HG03460 (cell line): ENCODE measurements around the gene MRPL44.
"Not testable (repeated sequence)": the region's sequence is repeated elsewhere in the genome, so short reads cannot be mapped to it uniquely, and the experiment has no call there.

ENCODE experiments used
- ATAC-seq: cut with Tn5 transposase; IDR thresholded peaks from one replicate; pipeline ENCODE4 v1.9.1; 2021; ENCODE audit not compliant: unreplicated experiment

The MRPL44 gene

DNA sequence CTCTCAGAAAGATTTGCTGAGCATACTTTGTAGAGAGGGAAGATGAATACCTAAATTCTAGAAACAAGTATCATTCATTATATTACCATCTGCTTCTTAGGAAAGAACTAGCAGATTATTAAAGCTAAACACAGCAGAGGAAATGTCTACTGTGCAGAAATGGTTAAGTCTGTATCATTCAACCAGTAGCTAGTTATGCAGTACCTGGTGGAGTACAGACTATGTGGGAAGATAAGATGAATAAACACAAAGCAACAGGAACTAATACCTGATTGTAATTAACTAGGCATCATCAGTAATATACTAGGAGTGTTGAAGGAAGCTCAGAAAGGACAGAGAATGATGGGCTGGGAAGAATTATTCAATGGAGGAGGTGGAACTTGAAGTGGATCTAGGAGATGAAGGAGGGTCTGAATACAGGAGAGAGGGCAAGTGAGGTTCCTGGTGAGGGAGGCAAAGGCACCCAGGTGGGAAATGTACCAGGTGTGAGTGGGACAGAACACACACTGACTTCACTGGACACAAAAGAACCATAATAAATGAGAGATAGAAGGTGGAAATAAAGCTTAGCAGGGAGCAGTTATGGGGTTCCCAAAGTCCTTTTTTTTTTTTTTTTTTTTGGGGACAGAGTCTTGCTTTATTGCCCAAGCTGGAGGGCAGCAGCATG, 21.7 kb upstream of the MRPL44 start:
- no peak for ATAC-seq

DNA sequence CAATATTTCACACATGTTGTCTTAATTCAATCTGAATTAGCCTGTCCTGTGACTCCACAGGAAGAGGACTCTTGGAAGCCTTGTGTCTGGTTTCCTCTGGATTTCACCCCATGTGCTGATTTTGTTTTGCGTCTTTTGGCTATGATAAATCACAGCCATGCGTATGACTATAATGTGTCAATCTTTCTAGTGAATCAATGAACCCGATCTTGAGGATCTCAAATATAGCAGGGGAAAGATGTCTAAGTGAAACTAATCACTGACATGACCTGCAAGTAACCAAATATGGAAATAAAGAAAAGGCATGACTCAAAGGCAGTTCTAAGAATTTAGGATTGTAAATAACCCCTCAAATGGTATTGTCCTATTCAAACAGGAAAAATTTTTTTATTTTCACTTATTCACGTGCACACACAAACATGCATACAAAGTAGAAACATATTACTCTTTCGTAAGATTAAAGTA, 20.4 kb upstream of the MRPL44 start:
- no peak for ATAC-seq

DNA sequence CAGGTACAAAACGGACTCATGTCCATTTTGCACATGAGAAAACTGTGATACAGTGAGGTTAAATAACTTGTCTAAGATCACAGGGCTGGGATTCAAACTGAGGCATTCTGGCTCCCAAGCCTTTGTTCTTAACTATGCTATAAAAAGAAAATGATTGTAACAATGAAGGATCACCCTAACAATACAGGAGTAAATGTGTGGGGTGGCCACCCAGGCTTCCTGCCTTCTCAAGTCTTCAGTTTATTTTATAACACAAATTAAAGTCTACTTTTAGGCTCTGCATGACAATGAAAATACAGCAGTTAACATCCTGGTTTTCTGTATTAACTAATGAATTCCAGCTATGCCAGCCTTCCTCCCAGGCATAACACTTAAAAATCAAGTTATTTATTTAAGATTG, 19.7 kb upstream of the MRPL44 start:
- no peak for ATAC-seq

DNA sequence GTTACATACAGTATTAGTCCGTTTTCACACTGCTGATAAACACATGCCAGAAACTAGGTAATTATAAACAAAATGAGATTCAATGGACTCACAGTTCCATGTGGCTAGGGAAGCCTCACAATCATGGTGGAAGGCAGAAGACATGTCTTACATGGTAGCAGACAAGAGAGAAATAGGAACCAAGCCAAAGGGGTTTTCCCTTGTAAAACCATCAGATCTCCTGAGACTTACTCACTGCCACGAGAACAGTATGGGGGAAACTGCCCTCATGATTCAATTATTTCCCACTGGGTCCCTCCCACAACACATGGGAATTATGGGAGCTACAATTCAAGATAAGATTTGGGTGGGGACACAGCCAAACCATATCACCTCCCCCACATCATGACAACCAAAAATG, 17.8 kb upstream of the MRPL44 start:
- ATAC-seq = not testable (repeated sequence)

DNA sequence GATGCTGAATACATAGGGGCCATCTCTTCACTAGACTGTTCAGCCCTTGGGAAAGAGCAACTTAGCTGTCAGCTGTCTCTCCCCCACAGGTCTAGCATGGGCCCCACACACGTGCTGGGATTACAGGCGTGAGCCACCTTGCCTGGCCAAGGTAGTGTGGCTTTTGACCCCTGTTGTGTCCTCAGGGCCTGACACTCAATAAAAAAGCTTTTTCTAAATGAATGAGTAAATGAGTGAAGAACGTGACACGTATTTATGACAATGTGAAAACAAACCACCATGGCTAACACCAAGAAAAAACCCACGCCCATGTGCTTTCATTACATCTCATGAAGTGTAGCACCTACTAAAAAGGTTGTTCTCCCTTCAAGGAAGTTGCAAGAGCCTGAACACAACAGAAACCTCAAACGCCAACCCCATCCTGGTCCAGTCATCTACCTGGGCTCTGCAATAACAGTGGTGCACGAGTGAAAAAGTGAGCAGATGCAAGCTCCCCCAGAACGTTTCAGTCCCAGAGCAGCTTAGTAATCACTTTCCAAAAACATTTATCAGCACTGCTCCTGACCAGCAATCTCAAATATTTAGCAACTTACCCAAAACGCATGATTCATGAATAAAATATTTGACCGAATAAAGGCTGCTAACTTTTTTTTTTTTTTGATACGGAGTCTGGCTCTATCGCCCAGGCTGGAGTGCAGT, 15.5 kb upstream of the MRPL44 start:
- peak; percentile 43 for ATAC-seq

DNA sequence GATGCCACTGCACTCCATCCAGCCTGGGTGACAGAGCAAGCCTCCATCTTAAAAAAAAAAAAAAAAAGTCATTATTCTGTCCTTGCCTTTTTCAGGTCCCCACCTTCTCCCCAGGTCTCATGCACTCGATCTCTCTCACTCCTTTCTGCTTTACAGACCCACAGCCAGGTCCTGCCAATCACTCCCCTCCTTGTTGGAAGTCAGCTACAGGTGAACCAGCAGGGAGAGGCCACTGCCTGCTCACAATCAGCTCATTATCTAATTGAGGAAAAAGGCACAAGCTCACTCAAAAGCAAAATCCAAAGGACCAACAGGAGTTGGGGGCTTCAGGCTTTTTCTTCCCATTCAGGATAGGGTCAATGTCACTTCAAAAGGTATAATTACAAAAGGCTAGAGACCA, 14.1 kb upstream of the MRPL44 start:
- no peak for ATAC-seq

DNA sequence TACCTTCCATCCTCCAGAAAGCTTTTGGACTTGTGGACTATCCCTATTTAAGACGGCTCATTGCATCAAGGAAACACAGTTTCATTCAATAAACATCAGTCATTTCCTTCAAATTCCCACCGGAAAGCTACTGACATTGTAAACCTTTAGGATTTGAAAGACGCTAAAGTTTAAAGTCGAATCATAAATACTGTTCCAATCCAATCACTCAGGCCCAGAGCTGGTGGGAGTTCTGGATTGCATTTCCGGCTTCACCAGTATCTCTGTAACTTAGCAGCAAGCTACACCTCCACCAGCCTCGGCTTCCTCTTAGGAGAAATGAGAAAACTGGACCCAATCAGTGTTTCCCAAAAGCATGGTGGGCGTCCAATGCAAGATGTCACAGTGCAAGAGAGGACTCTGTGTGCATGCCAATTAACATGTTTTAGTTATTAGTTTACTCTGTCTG, 13.7 kb upstream of the MRPL44 start:
- ATAC-seq = no peak

DNA sequence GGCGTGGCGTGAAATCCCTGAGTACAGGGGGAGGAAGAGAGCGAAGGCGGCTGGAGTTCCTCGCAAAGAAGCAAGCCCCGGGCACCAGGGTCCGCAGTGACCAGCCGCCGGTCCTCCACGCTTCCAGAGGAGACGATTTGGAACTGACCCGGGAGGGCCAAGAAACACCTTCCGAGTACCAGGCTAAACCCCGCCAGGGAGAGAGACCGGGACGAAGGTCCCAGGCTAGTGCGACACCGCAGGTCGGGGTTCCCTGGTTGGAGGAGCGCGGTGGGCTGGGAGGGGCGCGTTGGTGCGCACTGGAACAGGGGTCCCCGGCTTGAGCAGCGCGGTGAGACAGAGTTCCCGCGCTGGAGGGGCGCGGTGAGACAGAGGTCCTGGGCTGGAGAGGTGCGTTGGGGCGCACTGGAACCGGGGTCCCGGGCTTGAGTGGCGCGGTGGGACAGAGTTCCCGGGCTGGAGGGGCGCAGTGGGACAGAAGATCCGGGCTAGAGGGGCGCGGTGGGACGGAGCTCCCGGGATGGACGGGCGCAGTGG, 13.0 kb upstream of the MRPL44 start:
- ATAC-seq = no peak

DNA sequence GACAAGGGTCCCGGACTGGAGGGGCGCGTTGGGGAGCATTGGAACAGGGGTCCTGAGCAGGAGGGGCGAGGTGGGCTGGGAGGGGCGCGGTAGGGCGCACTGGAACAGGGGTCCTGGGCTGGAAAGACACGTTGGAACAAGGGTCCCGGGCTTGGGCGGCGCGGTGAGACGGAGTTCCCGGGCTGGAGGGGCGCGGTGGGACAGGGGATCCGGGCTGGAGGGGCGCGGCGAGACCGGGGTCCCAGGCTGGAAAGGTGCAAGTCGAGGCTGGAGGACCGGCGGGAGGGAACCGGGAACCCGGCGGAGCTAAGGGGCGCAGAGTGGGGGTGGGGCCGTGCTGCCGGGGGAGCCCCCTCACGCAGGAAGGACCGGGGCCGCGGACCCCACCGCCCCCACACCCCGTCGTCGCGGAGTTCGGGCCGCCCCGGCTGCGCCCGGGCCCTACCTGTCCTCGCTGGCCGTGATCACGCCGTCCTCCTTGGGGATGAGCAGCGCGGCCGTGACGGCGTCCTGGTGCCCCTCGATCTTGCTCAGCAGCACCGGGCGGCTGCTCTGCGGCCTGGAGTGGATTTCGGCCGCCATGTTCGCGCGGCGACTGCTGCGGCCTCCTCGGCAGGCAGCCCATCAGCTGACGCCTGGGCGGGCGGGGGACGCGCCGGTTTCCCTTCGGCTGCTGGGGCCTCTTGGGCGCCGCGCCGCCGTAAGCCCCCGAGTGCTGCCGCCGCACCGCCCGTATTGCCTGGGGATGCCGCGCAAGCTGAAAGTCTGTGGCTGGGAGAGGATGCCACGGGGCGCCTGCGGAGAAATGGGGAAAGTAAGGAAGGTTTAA, 12.3 kb upstream of the MRPL44 start, which contains the start of gene WDFY1:
Gene WDFY1 (minus strand): TSS at position 633 of the 829 bp plus-strand sequence. CDS start 51 bp downstream, at position 582.
- ATAC-seq = peak; percentile 78

DNA sequence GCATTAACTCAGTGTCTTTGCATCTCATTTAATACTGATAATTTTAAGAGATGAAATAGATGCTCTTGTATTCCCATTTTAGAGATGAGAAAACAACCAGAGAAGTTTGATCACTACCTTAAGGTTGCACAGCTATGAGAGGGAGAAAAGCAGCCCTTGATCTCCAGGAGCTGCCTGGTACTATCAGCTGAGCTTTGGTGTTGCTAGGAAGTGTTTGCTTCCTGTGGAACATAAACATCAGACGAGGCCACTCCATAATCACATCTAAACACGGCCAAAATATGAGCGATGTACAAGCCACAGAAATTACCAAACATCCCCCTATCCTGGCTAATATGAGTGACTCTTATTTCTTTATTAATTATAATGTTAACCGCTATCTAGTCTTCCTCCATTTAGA, 11.5 kb upstream of the MRPL44 start:
- ATAC-seq = no peak

DNA sequence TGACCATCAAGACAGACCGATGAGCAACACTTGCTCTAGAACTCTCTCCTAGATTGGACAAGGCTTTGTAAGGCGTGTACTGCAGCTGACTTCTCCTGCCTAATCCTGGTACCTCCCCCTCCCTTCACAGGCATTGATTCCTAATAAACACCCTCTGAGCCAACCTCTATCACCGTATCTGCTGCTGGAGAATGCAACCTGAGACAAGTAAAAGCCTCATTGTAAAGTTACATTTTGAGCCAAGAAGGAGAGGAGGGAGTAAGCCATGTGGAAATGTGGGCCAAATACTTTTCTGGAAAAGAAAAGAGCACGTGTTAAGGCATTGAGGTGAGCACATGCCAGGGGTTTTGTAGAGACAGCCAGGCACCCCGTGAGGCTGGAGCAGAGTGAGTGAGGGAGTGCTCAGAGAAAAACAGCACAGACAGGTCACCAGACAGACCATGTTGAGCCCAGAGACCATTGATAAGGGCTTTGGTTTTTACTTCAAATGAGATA, 9.5 kb upstream of the MRPL44 start:
- no peak for ATAC-seq

DNA sequence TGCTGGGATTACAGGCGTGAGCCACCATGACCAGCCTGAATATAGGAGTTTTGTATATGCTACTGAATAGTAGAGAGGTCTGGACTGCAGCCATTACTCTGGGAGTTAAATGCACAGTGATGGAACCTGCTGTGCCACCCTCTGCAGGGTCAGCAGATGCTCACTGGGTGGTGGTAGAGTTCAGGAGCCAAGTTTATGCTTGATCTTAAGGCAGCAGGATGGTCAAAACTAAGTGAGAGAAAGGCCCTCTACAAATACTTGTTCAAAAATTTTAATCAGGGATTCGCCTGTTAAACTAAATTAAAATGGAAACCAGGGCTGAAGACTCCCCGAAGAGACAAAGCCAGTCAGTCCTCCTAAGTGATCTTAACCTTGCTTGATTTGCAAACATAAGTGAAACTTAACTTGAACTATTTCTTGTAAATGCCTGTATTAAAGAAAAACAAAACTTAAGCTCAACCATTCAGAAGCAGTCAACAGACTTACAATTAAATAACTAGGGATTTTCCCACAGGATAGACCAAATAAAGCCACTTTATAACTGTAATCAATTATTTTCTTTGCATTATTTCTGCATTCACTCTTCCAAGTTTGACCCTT, 7.9 kb upstream of the MRPL44 start:
- ATAC-seq = no peak

DNA sequence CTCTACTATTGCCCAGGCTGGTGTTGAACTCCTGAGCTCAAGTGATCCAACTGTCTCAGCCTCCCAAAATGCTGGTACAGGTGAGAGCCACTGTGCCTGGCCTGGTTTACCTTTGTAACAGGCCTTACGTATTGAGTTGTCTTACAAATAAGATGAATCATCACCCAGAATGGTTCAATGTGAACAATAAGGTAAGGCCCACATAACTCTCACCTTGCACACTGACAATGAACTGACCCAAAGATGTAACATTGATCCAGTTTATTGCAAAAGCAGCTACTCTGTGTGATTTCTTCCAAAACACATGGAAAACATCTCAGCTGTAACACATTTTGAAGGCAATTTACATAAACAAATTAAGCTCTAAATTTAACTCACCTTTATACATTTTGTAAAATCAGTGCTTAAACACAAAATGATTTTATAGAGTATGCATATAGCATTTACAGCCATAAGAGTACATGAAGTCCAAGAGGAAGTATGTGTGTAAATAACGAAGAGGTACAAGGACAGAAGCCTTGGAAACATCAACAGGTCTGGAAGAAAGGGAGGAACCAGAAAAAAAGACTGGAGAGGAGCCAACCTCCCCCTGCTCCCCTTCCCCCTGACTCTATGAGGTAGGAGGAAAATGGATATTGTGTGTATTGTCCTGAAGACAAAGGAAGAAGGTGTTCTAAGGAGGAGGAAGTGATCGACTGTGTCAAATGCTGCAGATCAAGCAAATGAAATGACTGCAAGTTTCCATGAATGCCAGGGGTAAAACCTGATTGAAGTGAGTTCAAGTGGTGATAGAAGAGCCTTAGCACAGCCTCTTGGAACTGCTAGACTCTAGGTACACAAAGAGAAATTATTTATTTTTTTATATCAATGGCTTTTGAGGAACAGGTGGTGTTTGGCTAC, 6.6 kb upstream of the MRPL44 start:
- no peak for ATAC-seq

DNA sequence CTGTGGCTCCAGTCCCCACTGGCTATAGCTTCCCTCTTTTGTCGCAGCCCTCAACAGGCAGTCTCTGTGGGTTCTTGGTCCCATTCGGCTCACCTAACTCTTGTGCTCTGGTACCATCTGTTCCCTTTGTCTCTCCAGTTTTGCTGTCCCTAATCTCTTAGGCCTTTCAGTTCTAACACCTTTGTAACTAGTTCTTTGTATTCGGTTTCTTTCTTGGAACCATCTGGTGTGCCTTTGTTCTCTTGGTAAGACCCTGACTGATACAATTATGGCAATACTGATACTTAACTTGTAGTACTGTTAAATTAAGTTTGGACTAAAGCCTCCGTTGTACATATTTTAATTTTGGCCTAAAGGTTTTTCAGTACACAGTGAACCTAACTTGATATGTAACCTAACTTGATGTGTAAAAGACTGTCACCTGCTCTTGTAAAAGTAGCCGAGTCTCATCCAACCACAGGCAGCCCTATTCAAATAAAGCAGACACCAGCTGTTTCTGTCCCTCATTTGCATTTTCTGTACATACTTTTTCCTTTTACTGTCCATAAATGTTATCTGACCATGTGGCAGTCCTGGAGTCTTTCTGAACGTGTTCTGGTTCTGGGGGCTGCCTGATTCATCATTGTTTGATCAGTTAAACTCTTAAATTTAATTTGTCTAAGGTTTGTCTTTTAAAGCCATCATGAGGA, 4.8 kb upstream of the MRPL44 start:
- ATAC-seq = peak; percentile 51

DNA sequence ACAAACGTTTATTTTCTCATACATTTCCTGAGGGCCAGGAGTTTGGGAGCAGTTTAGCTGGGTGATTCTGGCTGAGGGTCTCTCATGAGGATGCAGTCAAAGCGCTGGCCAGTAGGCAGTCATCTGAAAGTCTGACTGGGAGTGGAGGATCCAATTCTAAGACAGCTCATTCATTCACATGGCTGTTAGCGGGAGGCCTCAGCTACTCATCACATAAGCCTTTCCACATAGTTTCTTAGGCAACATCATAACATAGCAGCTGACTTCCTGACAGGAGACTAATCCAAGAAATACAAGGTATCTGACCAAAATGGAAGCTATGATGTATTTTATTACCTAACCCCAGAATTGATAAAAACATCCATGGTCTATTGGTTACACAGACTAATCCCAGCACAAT, 2.9 kb upstream of the MRPL44 start:
- no peak for ATAC-seq

DNA sequence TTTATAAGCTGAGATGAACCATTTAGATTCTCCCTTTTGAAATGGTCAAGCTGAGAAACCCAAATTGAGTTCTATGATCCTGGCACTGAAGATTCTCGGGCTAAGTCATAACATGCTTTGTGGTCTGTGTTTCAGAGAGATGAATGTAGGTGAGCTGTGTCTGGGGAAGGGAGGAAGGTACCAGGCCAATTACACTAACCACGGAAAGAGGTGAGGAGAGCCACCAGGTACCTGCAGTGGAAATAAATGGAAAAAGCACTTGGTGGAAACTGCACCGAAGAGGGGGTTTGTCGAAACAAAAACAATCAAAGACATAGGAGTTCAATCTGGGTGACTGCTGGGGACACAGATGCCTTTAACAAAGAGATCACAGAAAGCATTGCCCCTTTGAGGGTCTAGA, 963 bp upstream of the MRPL44 start:
- ATAC-seq = no peak

DNA sequence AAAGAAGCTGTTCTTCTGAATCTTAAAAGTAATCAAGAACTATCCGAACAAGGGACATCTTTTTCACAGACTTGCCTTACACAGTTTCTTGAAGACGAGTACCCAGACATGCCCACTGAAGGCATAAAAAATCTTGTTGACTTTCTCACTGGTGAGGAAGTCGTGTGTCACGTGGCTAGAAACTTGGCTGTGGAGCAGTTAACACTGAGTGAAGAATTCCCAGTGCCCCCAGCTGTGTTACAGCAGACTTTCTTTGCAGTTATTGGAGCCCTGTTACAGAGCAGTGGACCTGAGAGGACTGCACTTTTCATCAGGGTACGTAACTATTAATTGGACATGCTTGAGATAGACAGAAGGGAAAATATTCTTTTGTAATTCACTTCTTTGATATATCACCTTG, 2.4 kb downstream of the MRPL44 start:
- ATAC-seq = no peak

DNA sequence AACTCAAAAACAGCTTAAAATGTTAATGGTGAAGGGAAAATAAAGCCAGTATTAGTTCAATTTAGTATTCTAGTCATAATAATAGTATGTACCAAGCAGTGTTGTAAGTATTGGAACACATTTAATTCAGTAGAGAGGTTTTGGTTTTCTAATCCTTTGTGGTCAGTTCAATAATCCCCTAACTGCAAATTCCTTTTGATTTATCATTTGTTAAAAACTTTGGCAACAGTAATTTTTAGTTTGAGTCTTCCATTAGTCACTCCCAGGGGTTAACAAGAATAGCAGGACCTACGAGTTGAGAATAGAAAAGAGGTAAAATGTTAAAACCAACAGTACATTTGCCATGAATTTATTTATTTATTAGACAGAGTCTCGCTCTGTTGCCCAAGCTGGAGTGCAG, 10.7 kb downstream of the MRPL44 start:
- ATAC-seq = no peak

DNA sequence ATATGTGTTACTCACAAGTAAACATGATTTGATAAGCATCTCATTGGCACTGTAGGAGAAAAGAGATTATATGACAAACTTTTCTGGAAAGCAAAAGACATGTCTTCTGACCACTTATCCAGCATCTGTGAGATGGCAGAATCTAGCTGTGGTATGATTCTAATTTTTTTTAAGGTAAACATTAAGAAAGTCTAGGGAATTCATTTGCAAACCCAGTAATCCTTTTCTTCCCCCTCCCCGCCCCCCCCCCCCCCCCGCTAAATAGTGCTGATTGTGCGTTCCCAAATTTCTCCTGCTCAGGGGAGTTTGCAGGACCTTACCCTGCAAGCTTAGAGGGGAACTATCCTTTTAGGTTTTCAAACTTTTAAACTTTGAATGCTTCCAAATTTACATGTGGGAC, 12.1 kb downstream of the MRPL44 start:
- ATAC-seq = no peak
